HPDE6-E6E7 (cell line): ENCODE measurements around the gene U2AF2.

Experiments
- DNase-seq: peaks from one replicate; pipeline ENCODE4 v3.0.0; 2011; ENCODE audit warnings: missing footprints; ENCODE audit errors: extremely low spot score

The U2AF2 gene

DNA sequence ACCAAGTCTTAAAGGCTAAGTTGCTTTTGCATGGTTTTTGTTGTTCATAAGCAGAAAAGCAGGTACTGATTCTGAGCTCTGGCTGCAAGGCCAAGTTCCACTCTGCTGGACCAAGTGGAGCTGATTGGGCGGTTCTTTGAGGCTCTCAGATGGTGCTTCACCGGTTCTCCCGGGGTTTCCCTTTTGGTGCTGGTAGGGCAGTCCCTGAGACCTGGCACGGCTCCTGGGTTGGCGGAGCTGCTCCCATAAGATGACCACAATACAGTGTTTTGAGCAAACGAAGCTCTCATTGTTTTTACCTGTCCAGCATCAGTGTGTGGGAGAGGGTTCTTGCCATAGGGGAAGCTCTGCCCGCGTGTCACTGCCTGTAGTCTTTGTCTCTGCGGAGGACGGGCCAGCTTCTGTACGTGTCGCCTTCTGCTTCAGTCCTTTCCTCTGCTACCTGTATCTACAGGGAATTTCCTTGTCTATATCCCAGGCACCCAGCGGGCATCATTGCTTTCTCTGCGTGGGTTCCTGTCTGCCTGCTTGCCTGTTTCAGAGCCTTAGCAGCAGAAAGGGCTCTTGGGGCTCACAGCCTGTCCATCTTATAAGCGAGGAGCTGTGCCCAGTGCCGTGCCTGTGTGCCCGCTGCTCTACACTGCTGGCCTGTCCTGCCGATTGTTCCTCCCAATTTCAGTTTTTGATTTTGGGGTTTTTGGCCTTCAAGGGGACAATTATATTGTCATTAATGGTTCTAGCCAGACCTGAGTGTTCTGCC lies 2.3 kb downstream of the U2AF2 start:
- no peak for DNase-seq

DNA sequence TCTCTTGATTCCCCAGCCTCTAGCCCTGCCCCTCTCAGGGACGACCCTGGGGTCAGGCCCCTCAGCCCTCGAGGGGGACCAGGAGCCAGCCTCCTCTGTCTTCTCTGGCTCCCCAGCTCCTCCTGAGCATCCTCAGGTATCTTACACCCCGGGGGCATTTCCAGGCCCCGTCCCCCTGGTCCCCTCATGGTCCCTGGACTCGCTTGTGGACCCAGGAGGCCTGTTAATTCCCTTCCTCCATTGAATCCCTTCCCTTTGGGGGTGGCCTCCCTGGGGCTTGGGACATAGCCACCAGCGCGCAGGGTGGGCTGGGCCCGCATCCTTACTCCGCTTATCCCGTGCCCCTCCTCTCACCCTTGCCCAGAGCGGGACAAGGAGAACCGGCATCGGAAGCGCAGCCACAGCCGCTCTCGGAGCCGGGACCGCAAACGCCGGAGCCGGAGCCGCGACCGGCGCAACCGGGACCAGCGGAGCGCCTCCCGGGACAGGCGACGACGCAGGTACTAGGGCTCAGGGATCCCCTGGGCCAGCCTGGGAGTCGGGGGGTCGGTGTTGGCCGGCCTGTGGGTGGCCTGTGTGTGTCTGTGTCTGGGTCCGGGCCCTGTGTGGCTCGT lies 4.1 kb downstream of the U2AF2 start:
- DNase-seq = no peak

DNA sequence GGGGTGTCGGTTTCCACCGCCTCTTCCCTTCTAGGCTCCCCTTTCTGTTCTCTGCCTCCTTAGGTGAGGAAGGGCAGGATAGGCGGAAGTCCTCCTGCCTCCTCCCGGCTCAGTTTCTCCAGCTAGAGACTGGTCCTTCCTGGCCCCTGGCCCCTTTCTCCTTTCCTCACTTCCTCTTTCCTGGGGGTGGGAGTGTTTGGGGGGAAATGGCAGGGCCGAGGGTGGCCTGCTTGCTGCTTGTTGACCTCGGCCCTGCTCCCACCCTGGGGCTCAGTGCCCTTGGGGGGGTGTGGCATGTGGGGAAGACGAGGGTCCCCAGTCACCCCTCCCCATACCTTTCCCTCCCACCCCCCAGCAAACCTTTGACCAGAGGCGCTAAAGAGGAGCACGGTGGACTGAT lies 5.0 kb downstream of the U2AF2 start:
- no peak for DNase-seq

DNA sequence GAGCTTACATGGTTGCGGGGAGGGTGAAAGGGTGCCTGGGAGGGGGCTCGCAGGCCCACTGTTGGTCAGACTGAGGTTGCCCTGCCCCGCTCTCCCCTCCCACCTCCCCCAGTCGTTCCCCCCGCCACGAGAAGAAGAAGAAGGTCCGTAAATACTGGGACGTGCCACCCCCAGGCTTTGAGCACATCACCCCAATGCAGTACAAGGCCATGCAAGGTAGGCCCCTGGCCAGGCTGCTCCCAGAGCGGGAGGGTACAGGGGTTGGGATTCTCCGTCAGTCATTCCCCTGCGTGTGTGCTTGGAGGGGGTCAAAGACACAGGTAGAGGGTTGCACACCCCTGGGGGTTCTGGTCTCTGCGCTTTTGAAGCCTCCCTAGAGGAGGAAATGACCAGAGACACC lies 5.6 kb downstream of the U2AF2 start:
- no peak for DNase-seq

DNA sequence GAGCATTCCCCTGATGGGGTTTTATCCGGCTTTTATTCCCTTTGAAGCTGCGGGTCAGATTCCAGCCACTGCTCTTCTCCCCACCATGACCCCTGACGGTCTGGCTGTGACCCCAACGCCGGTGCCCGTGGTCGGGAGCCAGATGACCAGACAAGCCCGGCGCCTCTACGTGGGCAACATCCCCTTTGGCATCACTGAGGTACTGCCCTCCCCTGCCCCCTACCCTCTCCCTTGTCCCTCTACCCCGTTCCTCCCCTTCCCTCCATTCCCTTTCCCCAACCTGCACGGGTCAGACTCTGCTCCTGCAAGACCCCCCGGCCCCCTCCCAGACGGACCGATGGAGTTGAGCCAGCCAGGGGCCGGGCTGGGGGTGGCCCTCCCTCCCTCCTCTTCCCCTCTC lies 6.2 kb downstream of the U2AF2 start:
- DNase-seq = no peak

DNA sequence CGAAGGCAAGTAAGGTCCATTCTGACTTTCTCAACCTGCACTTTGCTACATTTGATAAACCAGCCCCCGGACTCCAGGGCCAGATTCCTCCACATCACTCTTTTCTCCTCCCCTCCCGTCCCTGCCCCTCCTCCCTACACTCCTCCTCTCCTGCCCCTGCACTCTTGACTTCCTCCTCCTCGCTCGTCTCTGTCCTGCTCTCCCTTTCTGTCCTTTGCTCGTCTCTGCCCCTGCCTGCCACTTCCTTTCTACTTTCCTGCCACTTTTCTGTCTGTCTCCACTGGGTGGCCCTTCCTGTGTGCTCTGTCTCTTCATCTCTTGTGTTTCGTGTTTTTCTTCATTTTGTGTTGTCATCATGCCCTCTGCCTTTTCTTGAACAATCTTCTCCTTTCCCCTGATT lies 7.0 kb downstream of the U2AF2 start:
- no peak for DNase-seq

DNA sequence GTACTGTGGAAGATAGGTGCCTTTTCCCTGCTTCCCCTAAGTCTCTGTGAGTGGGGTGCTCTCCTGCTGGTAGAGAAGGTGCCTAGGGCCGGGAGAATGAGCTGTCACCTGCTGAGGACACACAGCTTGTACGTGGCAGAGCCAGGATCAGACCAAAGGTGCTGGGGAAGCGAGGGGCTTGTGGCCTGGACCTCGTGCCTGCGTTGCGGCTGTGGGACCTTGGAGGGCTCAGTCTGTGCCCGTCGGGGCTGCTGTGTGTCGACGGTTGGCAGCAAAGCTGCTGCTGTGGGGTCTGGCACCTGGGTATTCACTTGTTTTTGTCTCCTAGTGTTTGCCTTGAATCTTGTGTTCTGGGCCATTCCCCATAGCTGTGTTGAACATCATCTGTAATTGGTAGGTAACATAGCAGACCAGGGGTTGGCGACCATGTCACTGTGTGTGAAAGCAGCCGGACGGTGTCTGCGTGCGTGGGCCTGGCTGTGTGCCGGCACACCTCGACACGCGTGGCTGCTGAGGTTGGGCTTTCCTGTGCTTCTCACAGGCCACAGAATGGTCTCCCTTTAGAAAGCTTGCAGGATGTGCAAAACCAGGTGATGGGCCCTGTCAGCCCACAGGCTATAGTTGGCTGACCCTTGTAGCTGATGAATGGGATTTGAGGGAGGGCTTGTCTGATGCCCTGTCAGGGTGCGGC lies 9.2 kb downstream of the U2AF2 start:
- no peak for DNase-seq

DNA sequence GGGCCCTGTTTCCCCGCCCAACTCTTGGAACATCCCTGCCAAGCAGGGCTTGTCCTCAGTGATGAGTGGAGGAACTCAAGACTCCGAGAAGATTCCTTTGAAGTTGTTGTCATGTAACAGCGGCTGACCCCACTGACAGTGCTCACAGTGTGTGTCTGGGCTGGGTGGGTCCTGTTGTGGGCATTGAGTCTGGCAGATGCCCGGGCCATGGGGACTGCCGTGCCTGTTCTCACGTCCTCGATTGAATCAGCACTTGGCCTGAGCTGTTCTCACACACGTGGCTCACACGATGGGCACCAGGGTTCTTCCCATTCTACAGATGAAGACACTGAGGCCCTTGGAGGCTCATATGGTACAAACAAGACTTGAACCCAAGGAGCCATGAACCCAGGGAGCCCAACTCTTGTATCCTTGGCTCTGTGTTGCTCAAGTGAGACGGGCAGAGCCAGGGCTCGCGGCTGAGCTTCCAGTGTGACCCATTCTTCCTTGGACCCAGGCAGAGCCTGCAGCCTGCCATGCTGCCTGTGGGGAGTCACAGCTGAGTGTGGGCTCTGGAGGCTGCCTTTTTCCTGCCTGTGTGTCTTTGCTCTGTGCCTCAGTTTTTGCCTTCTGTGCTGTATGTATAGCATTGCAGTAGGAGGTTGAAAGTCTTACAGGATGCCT lies 11.6 kb downstream of the U2AF2 start:
- DNase-seq = no peak

DNA sequence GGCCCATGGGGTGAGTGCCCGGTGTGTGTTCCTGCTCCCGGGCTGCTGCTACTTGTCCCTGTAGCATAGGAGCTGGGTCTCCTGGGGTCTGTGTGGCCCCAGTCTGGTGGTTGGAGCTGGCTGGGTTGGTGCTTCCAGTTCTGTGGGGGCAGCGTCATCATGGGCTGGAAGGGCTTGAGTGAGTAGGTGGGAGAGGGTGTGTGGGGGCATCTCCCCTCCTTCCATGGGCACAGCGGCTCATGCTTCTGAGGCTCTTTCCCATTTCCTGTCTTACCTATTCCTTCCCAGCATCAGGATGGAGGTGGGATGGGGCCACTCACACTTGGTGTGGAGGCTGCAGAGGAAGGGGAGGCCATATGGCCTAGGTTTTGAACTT lies 12.2 kb downstream of the U2AF2 start:
- no peak for DNase-seq

DNA sequence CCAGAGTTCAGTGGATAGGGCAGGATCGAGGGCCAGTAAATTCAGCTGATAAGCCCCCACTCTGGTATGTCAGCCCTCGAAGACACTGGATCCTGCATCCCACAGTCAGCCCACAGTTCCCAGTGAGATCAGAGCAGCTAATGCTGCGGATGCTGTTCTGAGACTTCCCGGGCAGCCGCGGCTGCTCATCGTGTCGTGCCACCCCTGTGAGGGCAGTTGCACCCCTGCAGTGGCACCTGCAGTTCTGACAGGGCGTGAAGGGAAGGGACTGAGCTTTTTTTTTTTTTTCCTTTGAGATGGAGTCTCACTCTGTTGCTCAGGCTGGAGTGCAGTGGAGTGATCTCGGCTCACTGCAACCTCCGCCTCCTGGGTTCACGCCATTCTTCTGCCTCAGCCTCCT lies 12.7 kb downstream of the U2AF2 start:
- no peak for DNase-seq

DNA sequence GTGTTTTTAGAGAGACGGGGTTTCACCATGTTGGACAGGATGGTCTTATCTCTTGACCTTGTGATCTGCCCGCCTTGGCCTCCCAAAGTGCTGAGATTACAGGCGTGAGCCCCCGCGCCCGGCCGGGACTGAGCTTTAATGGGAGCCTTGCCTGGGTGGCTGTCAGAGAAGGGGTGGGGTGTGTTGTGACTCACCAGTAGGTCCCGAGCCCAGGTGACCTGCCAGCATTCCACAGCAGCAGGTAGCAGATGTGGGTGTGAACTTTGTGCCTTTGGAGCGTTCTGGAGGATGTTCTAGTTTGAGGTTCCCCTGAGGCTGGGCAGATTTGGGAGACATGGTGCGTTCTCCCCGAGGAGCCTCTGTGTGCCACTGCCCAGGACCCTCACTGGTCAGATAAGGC lies 13.1 kb downstream of the U2AF2 start:
- peak; percentile 66 for DNase-seq

DNA sequence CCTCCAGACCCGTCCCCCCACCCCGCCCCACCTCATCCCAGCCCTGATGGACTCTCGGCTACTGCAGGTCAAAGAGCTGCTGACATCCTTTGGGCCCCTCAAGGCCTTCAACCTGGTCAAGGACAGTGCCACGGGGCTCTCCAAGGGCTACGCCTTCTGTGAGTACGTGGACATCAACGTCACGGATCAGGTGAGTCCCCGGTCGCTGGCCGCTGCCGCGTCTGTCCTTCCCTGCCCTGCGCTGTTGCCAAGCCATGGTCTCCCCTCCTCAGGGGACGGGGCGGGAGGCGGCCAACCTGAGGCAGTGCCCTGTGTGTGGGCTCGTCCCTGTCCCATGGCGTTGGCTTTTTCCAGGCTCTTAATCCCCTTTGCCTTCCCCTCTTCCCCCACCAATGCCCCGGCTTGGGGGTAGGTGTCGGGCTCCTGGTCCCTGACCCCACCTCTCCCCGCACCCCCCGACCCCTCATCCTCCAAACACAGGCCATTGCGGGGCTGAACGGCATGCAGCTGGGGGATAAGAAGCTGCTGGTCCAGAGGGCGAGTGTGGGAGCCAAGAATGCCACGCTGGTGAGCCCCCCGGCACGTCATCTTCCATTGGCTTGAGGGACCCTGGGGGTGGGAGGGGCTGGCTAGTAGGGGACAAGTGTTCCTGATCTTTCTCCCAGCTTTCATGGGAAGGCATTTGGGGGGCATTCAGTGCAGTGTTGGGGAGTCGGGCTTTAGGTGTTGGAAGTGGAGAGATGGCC lies 13.9 kb downstream of the U2AF2 start:
- no peak for DNase-seq

DNA sequence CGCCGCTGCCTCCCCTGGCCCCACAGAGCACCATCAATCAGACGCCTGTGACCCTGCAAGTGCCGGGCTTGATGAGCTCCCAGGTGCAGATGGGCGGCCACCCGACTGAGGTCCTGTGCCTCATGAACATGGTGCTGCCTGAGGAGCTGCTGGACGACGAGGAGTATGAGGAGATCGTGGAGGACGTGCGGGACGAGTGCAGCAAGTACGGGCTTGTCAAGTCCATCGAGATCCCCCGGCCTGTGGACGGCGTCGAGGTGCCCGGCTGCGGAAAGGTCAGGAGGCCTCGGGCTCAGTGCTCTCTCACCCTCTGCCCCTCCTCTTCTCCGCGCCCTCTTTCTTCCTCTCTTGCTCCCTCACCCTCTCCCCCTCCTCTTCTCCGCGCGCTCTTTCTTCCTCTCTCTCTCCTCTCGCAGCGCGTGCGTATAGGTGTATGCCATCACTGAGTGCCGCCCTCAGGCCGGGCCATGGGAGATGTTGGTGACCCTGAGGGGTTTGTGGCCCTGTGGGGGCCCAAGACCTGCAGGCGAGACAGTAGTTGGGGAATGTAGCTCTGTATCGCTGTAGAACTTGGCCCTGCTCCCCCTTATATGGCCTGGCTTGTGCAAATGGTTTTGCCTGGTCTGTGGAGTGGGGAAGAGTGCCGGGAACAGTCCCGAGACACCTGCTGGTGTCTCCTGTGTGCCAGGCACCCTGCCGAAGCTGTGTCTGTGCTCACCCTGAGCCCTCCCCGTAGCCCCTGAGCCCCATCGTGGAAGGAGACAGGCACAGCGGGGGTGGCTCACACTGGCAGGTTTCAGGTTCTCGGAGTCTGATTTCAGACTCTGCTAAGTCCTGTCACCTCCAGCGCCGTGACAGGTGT lies 14.8 kb downstream of the U2AF2 start:
- DNase-seq = no peak

DNA sequence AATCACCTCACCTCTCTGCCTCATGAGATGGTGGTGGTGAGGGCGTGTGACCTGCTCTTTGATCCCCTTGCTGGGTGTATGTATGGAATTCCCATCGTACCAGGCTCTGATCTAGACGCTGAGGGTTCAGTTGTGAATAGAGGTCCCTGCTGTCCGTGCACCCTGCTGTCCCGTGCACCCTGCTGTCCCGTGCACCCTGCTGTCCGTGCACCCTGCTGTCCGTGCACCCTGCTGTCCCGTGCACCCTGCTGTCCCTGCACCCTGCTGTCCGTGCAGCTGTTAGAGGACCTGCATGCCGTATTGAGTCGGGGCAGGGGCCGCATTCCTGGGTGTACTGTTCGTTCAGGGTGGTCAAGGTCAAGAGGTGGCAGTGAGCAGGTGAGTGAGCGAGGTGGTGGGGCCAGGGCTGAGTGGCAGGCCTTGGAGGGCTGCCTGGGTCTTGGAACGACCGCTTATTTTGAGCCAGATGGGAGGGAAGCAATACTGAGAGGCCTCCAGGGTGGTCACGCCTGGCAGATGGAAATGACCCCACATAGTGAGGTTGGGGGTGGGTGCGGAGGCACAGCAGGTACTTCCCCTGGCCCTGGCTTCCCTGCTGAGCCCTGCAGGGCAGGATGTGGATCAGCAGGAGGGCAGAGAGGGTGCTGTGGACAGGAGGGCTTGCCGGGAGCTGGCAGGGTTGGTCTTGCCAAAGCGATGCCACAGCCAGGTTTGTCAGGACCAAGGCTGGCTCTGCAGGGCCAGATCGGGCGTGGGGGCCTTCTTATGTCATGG lies 15.6 kb downstream of the U2AF2 start:
- no peak for DNase-seq

DNA sequence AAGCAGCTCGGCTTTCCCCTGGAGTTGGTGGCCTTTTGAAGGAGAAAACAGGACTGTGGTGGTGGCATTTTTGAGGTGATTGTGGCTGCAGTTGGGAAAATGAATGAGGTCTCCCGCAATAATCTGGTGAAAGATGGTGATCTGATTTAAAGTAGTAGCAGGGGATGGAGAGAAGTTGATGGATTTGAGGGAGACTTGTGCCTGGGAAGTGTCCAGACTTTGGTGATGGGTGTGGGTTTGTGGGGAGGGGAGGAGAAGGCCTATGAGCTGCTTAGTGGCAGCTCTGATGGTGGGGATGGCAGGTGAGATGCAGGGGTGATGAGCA lies 16.2 kb downstream of the U2AF2 start:
- DNase-seq = no peak

DNA sequence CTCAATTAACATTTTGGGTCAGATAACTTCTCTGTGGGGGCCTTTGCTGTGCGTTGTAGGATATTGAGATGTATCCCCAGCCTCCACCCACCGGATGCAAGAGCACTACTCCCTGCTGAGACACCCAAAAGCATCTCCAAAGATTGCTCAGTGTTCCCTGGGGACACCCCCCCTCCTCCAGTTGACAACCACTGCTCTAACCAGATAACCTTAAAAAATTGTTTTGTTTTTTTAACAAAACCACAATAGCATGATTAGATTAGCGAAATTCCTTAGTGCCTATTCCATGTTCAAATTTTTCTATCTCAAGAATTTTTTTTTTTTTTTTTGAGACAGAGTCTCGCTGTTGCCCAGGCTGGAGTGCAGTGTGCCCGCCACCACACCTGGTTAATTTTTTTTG lies 17.6 kb downstream of the U2AF2 start:
- DNase-seq = no peak

DNA sequence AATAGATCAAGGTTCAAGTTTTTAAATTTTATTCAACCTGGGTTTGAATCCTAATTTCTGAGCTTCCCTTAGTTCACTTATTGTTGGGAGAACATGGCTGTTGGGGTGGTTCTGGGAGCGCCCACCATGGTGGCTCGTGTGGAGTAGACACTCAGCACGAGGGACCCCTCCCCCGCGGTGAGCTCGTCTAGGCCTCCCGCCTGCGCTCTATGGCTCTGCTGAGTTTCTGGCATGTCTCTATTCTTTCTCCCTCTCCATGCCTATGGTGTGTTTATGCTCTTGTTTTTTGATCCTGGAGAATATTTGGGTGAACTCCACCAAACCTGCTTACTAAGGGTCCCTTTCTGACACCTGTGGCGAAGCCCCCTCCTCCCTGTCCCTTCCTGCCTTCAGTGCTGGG lies 18.6 kb downstream of the U2AF2 start:
- DNase-seq = no peak

DNA sequence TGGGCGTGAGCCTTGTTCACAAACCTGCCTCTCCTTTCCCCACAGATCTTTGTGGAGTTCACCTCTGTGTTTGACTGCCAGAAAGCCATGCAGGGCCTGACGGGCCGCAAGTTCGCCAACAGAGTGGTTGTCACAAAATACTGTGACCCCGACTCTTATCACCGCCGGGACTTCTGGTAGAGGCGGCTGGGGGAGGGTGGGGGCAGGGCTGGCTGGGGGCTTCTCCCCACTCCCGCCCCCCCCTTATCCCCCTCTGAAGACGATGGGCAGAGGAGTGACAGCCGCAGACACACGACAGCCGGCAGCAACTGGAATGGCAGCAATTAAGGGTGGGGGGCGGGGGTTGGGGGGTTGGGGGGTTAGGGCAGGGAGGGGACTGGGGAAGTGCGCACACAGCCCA lies 19.1 kb downstream of the U2AF2 start:
- DNase-seq = no peak

DNA sequence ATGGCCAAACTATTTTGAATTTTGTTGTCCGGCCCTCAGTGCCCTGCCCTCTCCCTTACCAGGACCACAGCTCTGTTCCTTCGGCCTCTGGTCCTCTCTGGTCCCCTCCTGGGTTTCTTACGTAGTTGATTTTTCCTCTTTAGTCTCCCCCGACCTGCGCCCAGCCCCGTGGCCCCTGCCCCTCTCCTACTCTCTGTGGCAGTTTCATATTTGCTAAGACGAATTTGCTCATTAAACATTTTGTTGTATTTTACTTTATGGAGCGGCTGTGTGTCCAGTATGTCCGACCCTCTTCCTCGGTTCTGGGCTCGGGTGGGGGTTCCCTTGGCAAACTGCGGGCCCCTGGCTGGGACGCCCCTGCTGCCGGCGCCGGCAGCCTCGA lies 19.6 kb downstream of the U2AF2 start:
- DNase-seq = no peak

DNA sequence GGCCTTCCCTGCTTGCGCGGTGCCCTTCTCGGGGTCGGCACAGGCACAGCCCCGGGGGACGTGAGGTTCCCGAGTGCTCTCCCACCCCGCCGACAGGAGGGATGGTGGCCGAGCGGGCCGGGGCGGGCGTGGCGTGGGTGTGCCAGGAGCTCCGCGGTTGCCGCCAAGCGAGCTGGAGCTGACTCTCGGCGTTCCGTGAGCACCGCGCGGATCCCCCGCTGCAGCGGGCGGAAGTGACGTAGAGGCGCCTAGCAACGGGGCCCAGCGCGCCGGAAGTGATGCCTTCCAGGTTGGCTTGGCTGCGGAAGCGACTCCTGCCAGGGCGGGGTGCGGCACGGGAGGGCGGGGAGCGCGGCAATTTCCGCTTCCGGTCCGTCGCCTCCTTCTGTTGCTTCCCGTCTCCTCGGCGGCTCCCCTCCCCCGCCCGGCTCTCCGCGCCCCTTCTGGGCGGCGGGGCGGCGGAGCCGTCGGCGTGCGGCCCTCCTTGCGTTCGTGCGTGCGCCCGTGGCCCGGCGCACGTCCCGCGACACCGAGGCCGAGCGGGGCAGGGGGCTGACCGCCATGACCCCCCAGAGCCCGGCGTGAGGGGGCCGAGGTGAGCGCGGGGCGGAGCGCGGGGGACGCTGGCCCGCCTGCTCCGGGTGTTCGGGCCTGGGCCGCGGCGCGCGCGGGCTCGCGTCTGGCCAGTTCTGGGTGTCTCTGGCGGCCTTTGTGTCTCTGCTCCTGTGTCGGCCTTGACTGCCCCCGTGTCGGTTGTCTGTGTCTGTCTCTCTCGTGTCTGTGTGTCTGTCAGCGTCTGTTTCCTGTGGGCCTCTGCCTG lies 20.2 kb downstream of the U2AF2 start, which contains the start of gene EPN1:
Gene EPN1 (plus strand): TSS at position 386 of the 820 bp plus-strand sequence. CDS start 3,402 bp downstream, outside the sequence.
- DNase-seq = peak; percentile 97
